Measurements from ENCODE around the gene CAB39. TPM values are rescaled to one million over a fixed set of nuclear protein-coding genes. Genes with fewer than 3 reads are reported as not detected.

Gene CAB39
- total RNA-seq, 1 experiment from 2014 or later, result 39.9 TPM

GRCh38 chr2:230774348-230774951 lies 61.8 kb downstream of the CAB39 start:
- DNase-seq (ENCODE audit: low read depth, low spot score) (no peak), ATAC-seq (peak; percentile 84)
- intact Hi-C loops (cut with micrococcal nuclease; ENCODE audit: unreplicated experiment), result no loop called here
- BruUV-seq (replicated peaks), result no TSS peak
- peaks cover 29% of the 10 kb centered on the region for H3K4me1 ChIP-seq (ENCODE audit: control insufficient read depth, insufficient read depth, low read length)
- ChIA-PET CTCF (interaction anchor here (0.6 kb wide), 1 partner anchor 44 kb away, joined by 4 read pairs; no protein-coding TSS in a partner anchor), POLR2A (interaction anchor here (0.7 kb wide), 1 partner anchor 47 kb away, joined by 4 read pairs; no protein-coding TSS in a partner anchor)
- in situ Hi-C loops (cut with HindIII; ENCODE audit: low pct_unique_long_range_greater_than_20kb, low sequenced_read_pairs), result no loop called here
- H3K9me3 ChIP-seq (ENCODE audit: control insufficient read depth, insufficient read depth, low read depth, low read length), result no peaks in the 10 kb centered on the region
- no peak for TF ChIP-seq CTCF (IDR thresholded peaks at IDR 0.05)
- TF ChIP-seq REST (IDR thresholded peaks at IDR 0.05; ENCODE audit: insufficient read depth in 1 of 2, low read depth in 2 of 2, low read length in 1 of 2), result no peak
- TF ChIP-seq POLR2AphosphoS5 (IDR thresholded peaks at IDR 0.05; ENCODE audit: low read depth, low read length), result no peak; the same call in 1 of the 2 replicates
- no peak for TF ChIP-seq TCF7L2 (IDR thresholded peaks at IDR 0.05; ENCODE audit: low read depth, low read length)
- no peak for TF ChIP-seq SIN3A (IDR thresholded peaks at IDR 0.05; ENCODE audit: borderline replicate concordance, insufficient read depth, low read depth, low read length)
- no peaks in the 10 kb centered on the region for H3K27me3 ChIP-seq (ENCODE audit: control insufficient read depth, insufficient read depth, low read length)
- H3K27ac ChIP-seq (ENCODE audit: low read length), result no peak overlapping the region
- H3K4me3 ChIP-seq (ENCODE audit: low read depth in 2 of 2, low read length in 2 of 2), result no peak overlapping the region
- 0 out of 2 replicates have a peak, but pooled peaks cover 3% of the 10 kb centered on the region for H3K36me3 ChIP-seq (ENCODE audit: control insufficient read depth, insufficient read depth, low read length)

- Histone ChIP-seq H3K36me3 (ENCODE audit: control insufficient read depth, insufficient read depth, low read length) (0 out of 2 replicates have a peak, but pooled peaks cover 3% of the 10 kb centered on the region), H3K27ac (ENCODE audit: low read length) (0 out of 2 replicates have a peak overlapping the region, but pooled peaks have one; percentile 37), H3K4me3 (ENCODE audit: low read depth in 2 of 2, low read length in 2 of 2) (no peak overlapping the region), H3K9me3 (ENCODE audit: control insufficient read depth, insufficient read depth, low read depth, low read length) (no peaks in the 10 kb centered on the region), H3K27me3 (ENCODE audit: control insufficient read depth, insufficient read depth, low read length) (no peaks in the 10 kb centered on the region), H3K4me1 (ENCODE audit: control insufficient read depth, insufficient read depth, low read length) (peaks cover 31% of the 10 kb centered on the region)
- DNase-seq (ENCODE audit: low read depth, low spot score), result no peak
- in situ Hi-C loops (cut with HindIII; ENCODE audit: low pct_unique_long_range_greater_than_20kb, low sequenced_read_pairs), result no loop called here
- no peak for ATAC-seq
- TF ChIP-seq TCF7L2 (IDR thresholded peaks at IDR 0.05; ENCODE audit: low read depth, low read length), result no peak
- no peak for TF ChIP-seq POLR2AphosphoS5 (IDR thresholded peaks at IDR 0.05; ENCODE audit: low read depth, low read length)
- TF ChIP-seq REST (IDR thresholded peaks at IDR 0.05; ENCODE audit: insufficient read depth in 1 of 2, low read depth in 2 of 2, low read length in 1 of 2), result no peak
- TF ChIP-seq CTCF (IDR thresholded peaks at IDR 0.05), result no peak
- TF ChIP-seq SIN3A (IDR thresholded peaks at IDR 0.05; ENCODE audit: borderline replicate concordance, insufficient read depth, low read depth, low read length), result no peak
- intact Hi-C loops (cut with micrococcal nuclease; ENCODE audit: unreplicated experiment), result no loop called here
- BruUV-seq (replicated peaks), result no TSS peak
- ChIA-PET CTCF (no interaction called here), POLR2A (no interaction called here)
Observed at GRCh38 chr2:230775737-230776136, 63.1 kb downstream of the CAB39 start.
